ENCODE data around the gene ZCRB1.
A peak's percentile ranks its signal among the peaks of the same experiment; 100 is the strongest.
"Not testable (repeated sequence)": the region's sequence is repeated elsewhere in the genome, so short reads cannot be mapped to it uniquely, and the experiment has no call there.

The ZCRB1 gene

DNA sequence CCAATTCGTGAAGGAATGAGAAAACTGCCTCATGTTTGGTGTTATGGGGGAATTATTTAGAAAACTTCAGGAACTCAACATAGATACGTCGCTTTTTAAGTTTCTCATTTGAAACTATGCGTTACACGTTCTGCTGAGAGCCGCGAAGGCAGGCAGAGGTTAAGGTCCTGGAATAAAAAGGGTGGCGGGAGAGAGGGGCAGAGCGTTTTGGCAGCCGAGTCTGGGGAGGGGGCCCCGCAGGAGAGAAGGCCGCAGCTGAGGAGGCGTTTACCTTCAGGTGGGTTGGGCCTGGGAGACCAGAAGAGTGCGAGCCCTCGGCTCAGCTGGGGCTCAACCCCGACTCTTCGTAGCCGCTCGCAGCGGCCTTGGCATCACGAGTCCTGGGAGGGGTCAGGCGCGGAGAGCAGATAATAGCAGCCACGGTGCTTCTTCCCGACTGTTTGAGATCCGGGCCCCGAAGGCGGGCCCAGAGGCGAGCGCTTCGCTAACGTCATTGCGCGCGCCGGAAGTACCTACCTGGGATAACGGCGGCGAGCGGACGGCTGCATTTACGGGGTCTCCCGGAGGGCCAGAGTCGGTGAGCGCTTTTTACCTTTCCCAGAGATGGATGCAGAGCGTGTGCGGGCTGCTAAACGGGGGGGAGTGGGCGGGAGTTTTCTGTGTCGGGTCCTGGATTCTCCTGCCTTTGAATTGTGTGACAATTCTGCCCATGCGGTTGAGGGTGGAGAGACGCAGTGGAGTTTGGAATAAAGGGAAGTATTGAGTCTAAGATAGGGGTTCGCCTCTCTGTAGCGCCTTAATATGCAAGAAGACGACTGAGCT lies at the start of gene ZCRB1, which contains the start of gene PPHLN1:
Gene ZCRB1, minus strand, starts transcription at position 442 of the 822 bp plus-strand sequence. CDS start 1,992 bp downstream, outside the sequence.
Gene PPHLN1, plus strand, starts transcription at position 515 of the 822 bp plus-strand sequence. CDS start 9,736 bp downstream, outside the sequence.
- peak; percentile 94 for DNase-seq (ENCODE audit: low spot score)

- no peak for DNase-seq (ENCODE audit: low spot score)
Measured at GRCh38 chr12:42373669-42374068, 47.8 kb upstream of the ZCRB1 start.

DNA sequence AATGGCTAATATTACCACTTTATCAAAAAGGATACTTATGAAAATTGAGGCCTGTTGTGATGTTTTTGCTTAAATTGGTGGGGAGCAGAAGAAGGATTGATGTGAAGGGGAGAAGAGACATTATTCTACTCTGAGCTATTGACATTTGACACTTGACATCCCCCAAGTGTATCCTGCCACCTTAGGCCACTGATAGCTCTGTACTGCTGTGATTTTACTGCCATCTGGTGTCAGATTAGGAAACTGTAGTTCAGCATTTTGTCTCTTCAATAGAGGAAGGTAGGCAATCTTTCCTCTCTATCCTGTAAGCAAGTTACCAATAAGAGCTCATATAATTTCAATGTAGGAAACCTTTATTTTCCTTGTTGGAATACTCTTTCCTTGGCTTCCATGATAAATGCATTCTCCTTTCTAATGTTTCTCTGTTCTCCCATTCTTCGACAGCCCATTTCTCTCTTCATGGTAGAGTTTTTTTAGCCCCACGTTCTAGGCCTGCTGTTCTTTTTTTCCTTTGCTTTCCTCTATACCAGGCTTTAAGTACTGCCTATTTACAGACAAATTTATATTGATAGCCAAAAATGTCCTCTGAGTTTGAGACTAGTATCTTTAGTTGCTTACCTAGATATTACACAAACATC lies 46.4 kb upstream of the ZCRB1 start:
- DNase-seq (ENCODE audit: low spot score) = peak; percentile 52

GRCh38 chr12:42370013-42370412 lies 44.1 kb upstream of the ZCRB1 start:
- no peak for DNase-seq (ENCODE audit: low spot score)

DNA sequence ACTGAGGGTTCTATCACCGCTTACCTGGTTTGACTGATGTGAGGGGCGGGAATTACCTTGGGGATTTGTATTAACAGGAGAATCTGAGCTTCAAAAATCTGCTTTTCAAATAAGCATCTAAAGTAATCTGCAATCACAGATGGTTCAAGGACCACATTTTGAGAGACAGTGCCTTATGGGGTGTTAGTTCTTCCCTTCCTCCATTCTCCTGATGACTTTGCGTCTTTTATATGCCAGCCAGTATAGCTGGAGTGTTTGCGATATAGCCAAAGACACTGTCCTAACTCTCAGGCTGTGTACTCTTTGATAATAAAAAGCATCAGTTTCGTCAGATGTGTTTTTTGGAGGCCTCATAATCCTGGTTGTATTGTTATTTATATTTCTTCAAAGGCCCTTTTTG lies 39.6 kb upstream of the ZCRB1 start:
- DNase-seq (ENCODE audit: low spot score) = no peak

GRCh38 chr12:42364692-42365091 lies 38.8 kb upstream of the ZCRB1 start:
- DNase-seq (ENCODE audit: low spot score) = no peak

DNA sequence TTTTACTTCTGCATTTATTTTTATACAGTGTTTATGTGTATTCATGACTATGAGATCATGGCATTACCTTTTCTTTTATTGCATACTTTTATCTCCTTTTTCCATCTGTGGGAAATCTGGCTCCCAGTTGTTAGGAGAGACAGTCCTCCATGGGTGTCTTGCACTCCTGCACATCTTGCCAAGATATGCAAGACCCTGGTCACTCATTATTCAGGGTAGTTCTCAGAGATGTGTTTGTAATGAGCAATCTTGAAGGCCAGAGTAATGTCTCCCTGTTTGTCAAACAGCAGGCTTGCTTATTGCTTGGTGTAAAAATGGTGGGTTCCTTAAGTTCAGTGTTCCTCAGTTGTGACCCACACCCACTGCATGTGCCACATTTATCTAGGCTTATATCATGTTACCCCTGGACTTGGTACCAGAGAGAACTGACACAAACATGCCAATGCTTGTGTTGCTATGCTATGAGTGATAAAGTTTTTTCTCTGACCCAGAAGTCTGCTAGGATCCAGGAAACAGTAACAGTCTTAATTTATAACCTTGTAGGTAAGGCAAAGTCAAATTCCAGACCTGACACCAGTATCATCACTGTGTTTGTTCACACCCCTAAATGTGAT lies 36.9 kb upstream of the ZCRB1 start:
- DNase-seq (ENCODE audit: low spot score) = no peak

- DNase-seq (ENCODE audit: low spot score) = no peak
Measured at GRCh38 chr12:42361909-42362646, 36.2 kb upstream of the ZCRB1 start.

GRCh38 chr12:42360747-42361403 lies 35.0 kb upstream of the ZCRB1 start:
- no peak for DNase-seq (ENCODE audit: low spot score)

- DNase-seq (ENCODE audit: low spot score) = no peak
Measured at GRCh38 chr12:42356344-42356743, 30.4 kb upstream of the ZCRB1 start.

DNA sequence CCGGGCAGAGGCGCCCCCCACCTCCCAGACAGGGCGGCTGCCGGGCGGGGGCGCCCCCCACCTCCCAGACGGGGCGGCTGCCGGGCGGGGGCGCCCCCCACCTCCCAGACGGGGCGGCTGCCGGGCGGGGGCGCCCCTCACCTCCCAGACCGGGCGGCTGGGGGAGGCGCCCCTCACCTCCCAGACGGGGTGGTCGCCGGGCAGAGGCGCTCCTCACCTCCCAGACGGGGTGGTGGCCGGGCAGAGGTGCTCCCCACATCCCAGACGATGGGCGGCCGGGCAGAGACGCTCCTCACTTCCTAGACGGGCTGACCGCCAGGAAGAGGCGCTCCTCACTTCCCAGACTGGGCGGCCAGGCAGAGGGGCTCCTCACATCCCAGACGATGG lies 24.1 kb upstream of the ZCRB1 start:
- DNase-seq (ENCODE audit: low spot score) = not testable (repeated sequence)

- not testable (repeated sequence) for DNase-seq (ENCODE audit: low spot score)
Measured at GRCh38 chr12:42349119-42350020, 23.5 kb upstream of the ZCRB1 start.

- DNase-seq (ENCODE audit: low spot score) = no peak
Measured at GRCh38 chr12:42346403-42347002, 20.6 kb upstream of the ZCRB1 start.

DNA sequence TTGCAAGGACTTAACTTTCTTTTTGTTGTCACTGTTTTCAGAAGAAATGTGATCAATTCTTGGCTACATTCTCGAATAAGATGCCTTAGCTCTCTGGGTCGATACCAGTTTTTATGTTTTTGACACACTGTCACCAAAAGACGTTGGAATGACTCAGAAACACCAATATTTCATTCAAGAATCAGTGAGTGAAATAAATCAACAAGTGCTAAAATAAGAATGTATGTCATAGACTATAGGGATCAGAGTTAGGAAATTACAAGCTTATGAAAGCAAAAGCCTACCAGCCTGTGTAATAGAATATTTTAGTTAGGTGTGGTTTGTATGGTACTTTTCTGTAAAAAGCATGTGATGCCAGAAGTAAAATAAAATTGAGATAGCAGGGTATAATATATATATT lies 17.8 kb upstream of the ZCRB1 start:
- no peak for DNase-seq (ENCODE audit: low spot score)

- no peak for DNase-seq (ENCODE audit: low spot score)
Measured at GRCh38 chr12:42342028-42342427, 16.1 kb upstream of the ZCRB1 start.

DNA sequence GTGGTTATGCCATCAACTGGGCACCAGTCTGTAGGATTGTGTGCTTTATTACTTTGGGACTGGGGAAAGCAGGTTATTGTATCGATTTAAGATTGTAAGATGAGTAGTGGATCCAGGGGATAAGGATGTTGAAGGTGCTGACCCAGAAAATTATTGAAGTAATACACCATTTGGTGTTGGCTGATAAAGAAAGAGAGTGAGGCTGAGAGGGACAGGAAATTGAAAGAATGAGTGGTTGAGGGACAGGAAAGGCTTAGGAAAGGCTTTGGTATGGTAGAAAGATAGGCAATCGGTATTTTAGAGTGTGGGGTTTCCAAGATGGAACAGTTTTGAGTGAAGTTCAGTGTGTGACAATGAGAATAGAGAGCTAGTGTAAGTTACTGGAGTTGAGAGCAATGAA lies 12.4 kb upstream of the ZCRB1 start:
- no peak for DNase-seq (ENCODE audit: low spot score)

- DNase-seq (ENCODE audit: low spot score) = no peak
Measured at GRCh38 chr12:42336286-42336685, 10.4 kb upstream of the ZCRB1 start.

GRCh38 chr12:42332301-42333285 lies 6.7 kb upstream of the ZCRB1 start:
- DNase-seq (ENCODE audit: low spot score) = peak; percentile 44

DNA sequence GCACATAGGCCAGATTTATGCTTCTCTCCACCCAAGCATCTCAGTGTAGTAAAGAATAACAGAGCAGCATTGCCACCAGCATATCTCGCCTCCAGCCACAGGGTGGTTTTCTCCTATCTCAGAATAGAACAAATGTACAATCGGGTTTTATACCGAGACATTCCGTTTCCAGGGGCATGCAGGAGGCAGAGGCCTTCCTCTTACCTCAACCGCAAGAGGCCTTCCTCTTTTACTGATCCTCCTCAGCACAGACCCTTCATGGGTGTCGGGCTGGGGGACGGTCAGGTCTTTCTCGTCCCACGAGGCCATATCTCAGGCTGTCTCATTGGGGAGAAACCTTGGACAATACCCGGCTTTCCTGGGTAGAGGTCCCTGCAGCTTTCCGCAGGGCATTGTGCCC lies 4.2 kb upstream of the ZCRB1 start:
- not testable (repeated sequence) for DNase-seq (ENCODE audit: low spot score)

All from LoVo (cell line).